Measurements from ENCODE around the gene PSMD2. TPM values are rescaled to one million over a fixed set of nuclear protein-coding genes. Genes with fewer than 3 reads are reported as not detected.

Gene PSMD2
- total RNA-seq, 1 donor from 2014 or later = 213 TPM

DNA sequence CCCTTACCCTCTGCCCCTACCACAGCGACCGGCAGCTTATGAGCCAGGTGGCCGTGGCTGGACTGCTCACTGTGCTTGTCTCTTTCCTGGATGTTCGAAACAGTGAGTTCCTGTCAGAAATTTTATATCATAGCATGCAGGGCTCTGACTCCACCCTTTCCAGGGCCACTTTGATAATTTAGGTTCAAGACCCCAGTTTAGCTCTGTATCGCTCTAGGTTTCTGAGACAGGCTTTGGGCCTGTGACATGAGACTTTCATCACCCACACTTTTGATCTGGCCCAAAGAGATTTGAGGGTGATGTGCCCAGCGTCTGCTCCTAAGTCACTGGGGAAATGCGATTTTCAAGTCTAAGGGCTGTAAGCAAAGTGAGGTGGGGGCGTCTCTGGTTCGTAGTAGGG, 8.9 kb downstream of the PSMD2 start:
- intact Hi-C loops (cut with micrococcal nuclease) = no loop called here
- Histone ChIP-seq H3K27ac (replicated peaks) (no peak overlapping the region), H3K36me3 (peaks cover 64% of the 10 kb centered on the region), H3K4me3 (no peak overlapping the region), H3K4me1 (no peaks in the 10 kb centered on the region), H3K27me3 (ENCODE audit: low read depth) (no peaks in the 10 kb centered on the region), H3K9me3 (replicated peaks) (no peaks in the 10 kb centered on the region)
- DNase-seq = no peak
- TF ChIP-seq, protein P1, sequence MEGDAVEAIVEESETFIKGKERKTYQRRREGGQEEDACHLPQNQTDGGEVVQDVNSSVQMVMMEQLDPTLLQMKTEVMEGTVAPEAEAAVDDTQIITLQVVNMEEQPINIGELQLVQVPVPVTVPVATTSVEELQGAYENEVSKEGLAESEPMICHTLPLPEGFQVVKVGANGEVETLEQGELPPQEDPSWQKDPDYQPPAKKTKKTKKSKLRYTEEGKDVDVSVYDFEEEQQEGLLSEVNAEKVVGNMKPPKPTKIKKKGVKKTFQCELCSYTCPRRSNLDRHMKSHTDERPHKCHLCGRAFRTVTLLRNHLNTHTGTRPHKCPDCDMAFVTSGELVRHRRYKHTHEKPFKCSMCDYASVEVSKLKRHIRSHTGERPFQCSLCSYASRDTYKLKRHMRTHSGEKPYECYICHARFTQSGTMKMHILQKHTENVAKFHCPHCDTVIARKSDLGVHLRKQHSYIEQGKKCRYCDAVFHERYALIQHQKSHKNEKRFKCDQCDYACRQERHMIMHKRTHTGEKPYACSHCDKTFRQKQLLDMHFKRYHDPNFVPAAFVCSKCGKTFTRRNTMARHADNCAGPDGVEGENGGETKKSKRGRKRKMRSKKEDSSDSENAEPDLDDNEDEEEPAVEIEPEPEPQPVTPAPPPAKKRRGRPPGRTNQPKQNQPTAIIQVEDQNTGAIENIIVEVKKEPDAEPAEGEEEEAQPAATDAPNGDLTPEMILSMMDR (IDR thresholded peaks at IDR 0.05; ENCODE audit: borderline replicate concordance) = no peak

DNA sequence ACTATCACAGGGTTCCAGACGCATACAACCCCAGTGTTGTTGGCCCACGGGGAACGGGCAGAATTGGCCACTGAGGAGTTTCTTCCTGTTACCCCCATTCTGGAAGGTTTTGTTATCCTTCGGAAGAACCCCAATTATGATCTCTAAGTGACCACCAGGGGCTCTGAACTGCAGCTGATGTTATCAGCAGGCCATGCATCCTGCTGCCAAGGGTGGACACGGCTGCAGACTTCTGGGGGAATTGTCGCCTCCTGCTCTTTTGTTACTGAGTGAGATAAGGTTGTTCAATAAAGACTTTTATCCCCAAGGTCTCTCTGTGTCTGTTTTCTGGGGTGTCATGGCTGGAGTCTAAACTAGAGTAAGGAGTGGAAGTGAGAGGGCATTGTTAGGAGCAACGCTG, 9.7 kb downstream of the PSMD2 start:
- Histone ChIP-seq H3K4me3 (no peak overlapping the region), H3K27ac (replicated peaks) (no peak overlapping the region), H3K27me3 (ENCODE audit: low read depth) (no peaks in the 10 kb centered on the region), H3K9me3 (replicated peaks) (no peaks in the 10 kb centered on the region), H3K36me3 (peaks cover 56% of the 10 kb centered on the region), H3K4me1 (peaks cover 2% of the 10 kb centered on the region)
- intact Hi-C loops (cut with micrococcal nuclease) = no loop called here
- no peak for DNase-seq
- TF ChIP-seq, protein P1 (IDR thresholded peaks at IDR 0.05; ENCODE audit: borderline replicate concordance) = no peak

DNA sequence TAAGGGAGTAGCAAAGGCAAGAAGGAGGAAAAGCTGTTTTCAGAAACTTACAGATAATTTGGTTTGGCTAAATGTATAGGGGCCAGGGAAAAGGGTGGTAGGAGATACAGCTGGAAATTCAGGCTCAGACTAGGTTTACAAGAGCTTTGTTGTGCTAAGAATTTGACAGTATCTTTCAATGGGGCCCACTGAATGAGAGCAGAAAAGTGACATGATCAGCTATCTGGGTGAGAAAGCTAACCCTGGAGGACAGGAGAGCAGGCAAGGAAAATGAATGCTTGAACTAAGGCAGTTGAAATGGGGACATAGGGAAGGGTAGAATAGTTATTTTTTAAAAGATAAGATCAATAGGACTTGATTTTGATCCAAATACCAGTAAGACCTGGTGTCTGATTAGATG, 12.6 kb downstream of the PSMD2 start:
- intact Hi-C loops (cut with micrococcal nuclease) = no loop called here
- H3K4me3 ChIP-seq = no peak overlapping the region
- H3K27me3 ChIP-seq (ENCODE audit: low read depth) = no peaks in the 10 kb centered on the region
- no peak overlapping the region for H3K27ac ChIP-seq (replicated peaks)
- no peak for DNase-seq
- H3K4me1 ChIP-seq = peaks cover 21% of the 10 kb centered on the region
- TF ChIP-seq, protein P1 (IDR thresholded peaks at IDR 0.05; ENCODE audit: borderline replicate concordance) = no peak
- H3K36me3 ChIP-seq = peaks cover 27% of the 10 kb centered on the region
- no peaks in the 10 kb centered on the region for H3K9me3 ChIP-seq (replicated peaks)

DNA sequence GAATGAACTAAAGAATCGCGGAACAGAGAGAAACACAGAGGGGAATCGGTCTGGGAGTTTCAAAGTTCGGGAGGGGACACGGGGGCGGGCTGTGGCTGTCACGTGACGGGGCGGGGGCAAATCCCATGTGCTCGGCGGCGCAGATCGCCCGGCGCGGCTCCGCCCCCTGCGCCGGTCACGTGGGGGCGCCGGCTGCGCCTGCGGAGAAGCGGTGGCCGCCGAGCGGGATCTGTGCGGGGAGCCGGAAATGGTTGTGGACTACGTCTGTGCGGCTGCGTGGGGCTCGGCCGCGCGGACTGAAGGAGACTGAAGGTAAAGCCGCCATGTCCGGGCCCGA, 15.3 kb downstream of the PSMD2 start, which contains the start of gene EIF4G1:
Gene EIF4G1 (plus strand): TSS at position 244 of the 337 bp plus-strand sequence. CDS start 1,191 bp downstream, outside the sequence.
- peaks cover 47% of the 10 kb centered on the region for H3K4me1 ChIP-seq

DNA sequence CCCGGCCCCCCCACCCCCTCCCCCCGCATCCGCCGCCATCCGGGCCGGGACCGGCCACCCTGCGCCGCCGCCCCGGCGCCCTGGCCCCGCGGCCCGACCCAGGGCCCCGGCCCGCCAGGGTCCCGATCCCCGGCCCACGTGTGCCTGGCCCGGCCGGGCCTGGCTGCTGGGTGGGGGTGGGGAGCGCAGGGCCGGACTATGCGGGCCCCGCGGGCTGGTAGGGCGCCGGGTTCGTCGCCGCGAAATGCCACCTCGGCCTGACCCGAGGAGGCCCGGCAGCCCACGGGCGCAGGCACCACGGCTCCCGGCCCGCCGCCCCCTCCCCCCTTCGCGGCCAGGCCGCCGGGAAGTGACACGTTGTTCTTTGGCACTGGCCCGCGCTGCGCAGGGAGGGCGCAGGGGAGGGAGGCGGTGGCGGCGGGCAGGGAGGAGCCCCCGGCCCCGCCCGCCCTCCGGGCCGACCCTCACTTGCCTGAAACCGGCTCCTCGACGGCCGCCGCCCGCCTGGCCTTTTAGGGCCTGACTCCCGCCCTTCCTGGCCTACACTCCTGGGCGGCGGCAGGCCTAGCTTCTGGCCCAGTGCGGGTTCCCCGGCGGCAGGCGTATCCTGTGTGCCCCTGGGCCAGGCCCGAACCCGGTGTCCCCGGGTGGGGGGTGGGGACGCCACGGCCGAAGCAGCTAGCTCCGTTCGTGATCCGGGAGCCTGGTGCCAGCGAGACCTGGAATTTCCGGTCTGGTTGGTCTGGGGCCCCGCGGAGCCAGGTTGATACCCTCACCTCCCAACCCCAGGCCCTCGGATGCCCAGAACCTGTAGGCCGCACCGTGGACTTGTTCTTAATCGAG, 15.9 kb downstream of the PSMD2 start:
- Histone ChIP-seq H3K9me3 (replicated peaks) (no peaks in the 10 kb centered on the region), H3K4me1 (peaks cover 53% of the 10 kb centered on the region), H3K27me3 (ENCODE audit: low read depth) (no peaks in the 10 kb centered on the region), H3K36me3 (peaks cover 20% of the 10 kb centered on the region), H3K4me3 (peak overlapping the region; percentile 83), H3K27ac (replicated peaks) (peak overlapping the region; percentile 98)
- intact Hi-C loops (cut with micrococcal nuclease) = no loop called here
- DNase-seq = peak; percentile 90
- TF ChIP-seq, protein P1 (IDR thresholded peaks at IDR 0.05; ENCODE audit: borderline replicate concordance) = no peak

More for the DNA sequence above, 15.3 kb downstream of the PSMD2 start, which contains the start of gene EIF4G1:
- peak; percentile 96 for DNase-seq
- H3K27me3 ChIP-seq (ENCODE audit: low read depth) = no peaks in the 10 kb centered on the region
- intact Hi-C loops (cut with micrococcal nuclease) = no loop called here
- TF ChIP-seq, protein P1 (IDR thresholded peaks at IDR 0.05; ENCODE audit: borderline replicate concordance) = no peak
- H3K27ac ChIP-seq (replicated peaks) = peak within 1 kb of the TSS; percentile 98
- H3K4me3 ChIP-seq = peak within 1 kb of the TSS; percentile 83
- peaks cover 20% of the 10 kb centered on the region for H3K36me3 ChIP-seq
- H3K9me3 ChIP-seq (replicated peaks) = no peaks in the 10 kb centered on the region

Measured in left ventricle myocardium inferior (tissue), 1 donor.